ENCODE measurements around the gene ZNF385A.

ZNF385A gene

GRCh38 chr12:54363618-54364017 lies 20.9 kb downstream of the ZNF385A start:
- no peak overlapping the region for H3K4me3 ChIP-seq (ENCODE audit: low read depth, low read length)
- TF ChIP-seq CTCF (IDR thresholded peaks at IDR 0.05; ENCODE audit: low read depth, low read length), result no peak

- TF ChIP-seq CTCF (IDR thresholded peaks at IDR 0.05; ENCODE audit: low read depth, low read length), result no peak
- no peak overlapping the region for H3K4me3 ChIP-seq (ENCODE audit: low read depth, low read length)
Observed at GRCh38 chr12:54363047-54363446, 21.5 kb downstream of the ZNF385A start.

- TF ChIP-seq CTCF (IDR thresholded peaks at IDR 0.05; ENCODE audit: low read depth, low read length), result peak; percentile 68
- no peak overlapping the region for H3K4me3 ChIP-seq (ENCODE audit: low read depth, low read length)
Observed at GRCh38 chr12:54360717-54361456, 23.6 kb downstream of the ZNF385A start.

GRCh38 chr12:54359762-54360351 lies 24.7 kb downstream of the ZNF385A start:
- TF ChIP-seq CTCF (IDR thresholded peaks at IDR 0.05; ENCODE audit: low read depth, low read length), result no peak
- peak overlapping the region; percentile 36 for H3K4me3 ChIP-seq (ENCODE audit: low read depth, low read length)

- H3K4me3 ChIP-seq (ENCODE audit: low read depth, low read length), result peak overlapping the region; percentile 65
- no peak for TF ChIP-seq CTCF (IDR thresholded peaks at IDR 0.05; ENCODE audit: low read depth, low read length)
Observed at GRCh38 chr12:54358945-54359761, 25.4 kb downstream of the ZNF385A start.

- TF ChIP-seq CTCF (IDR thresholded peaks at IDR 0.05; ENCODE audit: low read depth, low read length), result no peak
- H3K4me3 ChIP-seq (ENCODE audit: low read depth, low read length), result peak overlapping the region; percentile 65
Observed at GRCh38 chr12:54358191-54358944, 26.2 kb downstream of the ZNF385A start.
